VCaP (cell line): Measurements from ENCODE around the gene ZNF92.
"Not testable (repeated sequence)": the region's sequence is repeated elsewhere in the genome, so short reads cannot be mapped to it uniquely, and the experiment has no call there.

ENCODE experiments used
- H3K27ac ChIP-seq: fragments of 450-650 bp; 2 replicates; pipeline ENCODE4 v1.5.1; 2017
- CTCF ChIP-seq: fragments of 450-650 bp; conservative IDR thresholded peaks from 2 replicates; pipeline ENCODE4 v1.5.1; 2017; ENCODE audit warnings: mild to moderate bottlenecking, moderate library complexity

Gene ZNF92

GRCh38 chr7:65373608-65374351, at the start of gene ZNF92:
ZNF92 (plus strand) TSS chr7:65373855; CDS start chr7:65373998, 143 bp downstream.
- no peak for TF ChIP-seq CTCF
- peak within 1 kb of the TSS; percentile 92 for H3K27ac ChIP-seq

GRCh38 chr7:65325793-65326432, 47.7 kb upstream of the ZNF92 start:
- TF ChIP-seq CTCF: no peak
- no peak overlapping the region for H3K27ac ChIP-seq

GRCh38 chr7:65338346-65338745, 35.3 kb upstream of the ZNF92 start:
- no peak overlapping the region for H3K27ac ChIP-seq
- TF ChIP-seq CTCF: no peak

GRCh38 chr7:65339257-65339656, 34.4 kb upstream of the ZNF92 start:
- no peak overlapping the region for H3K27ac ChIP-seq
- no peak for TF ChIP-seq CTCF

- no peak overlapping the region for H3K27ac ChIP-seq
- TF ChIP-seq CTCF: no peak
Observed at GRCh38 chr7:65342723-65343629, 30.7 kb upstream of the ZNF92 start.

- H3K27ac ChIP-seq: not testable (repeated sequence)
Observed at GRCh38 chr7:65344541-65344940, 29.1 kb upstream of the ZNF92 start.

GRCh38 chr7:65354263-65354662, 19.4 kb upstream of the ZNF92 start:
- no peak for TF ChIP-seq CTCF
- no peak overlapping the region for H3K27ac ChIP-seq
